Mesothelial cell of epicardium (in vitro differentiated cells): ENCODE data around the gene RSKR. TPM values are rescaled to one million over a fixed set of nuclear protein-coding genes. Genes with fewer than 3 reads are reported as not detected.

Experiments
- DNase-seq, 2 experiments: peaks; one replicate each; pipeline ENCODE4 v3.0.0; 2021; ENCODE audit warnings: low spot score in 2 of 2; ENCODE audit not compliant: unreplicated experiment in 2 of 2
- H3K27ac Mint-ChIP-seq: 2 replicates; pipeline ENCODE4 v1.8.0; 2021; ENCODE audit warnings: mixed read lengths
- H3K27me3 Mint-ChIP-seq: 2 replicates; pipeline ENCODE4 v1.8.0; 2021; ENCODE audit warnings: low read depth, mixed read lengths
- H3K36me3 Mint-ChIP-seq: 2 replicates; pipeline ENCODE4 v1.8.0; 2021; ENCODE audit warnings: mixed read lengths
- H3K4me1 Mint-ChIP-seq: 2 replicates; pipeline ENCODE4 v1.8.0; 2021; ENCODE audit warnings: mixed read lengths
- H3K4me3 Mint-ChIP-seq: 2 replicates; pipeline ENCODE4 v1.8.0; 2021; ENCODE audit warnings: mild to moderate bottlenecking, moderate library complexity, mixed read lengths
- H3K9me3 Mint-ChIP-seq: 2 replicates; pipeline ENCODE4 v1.8.0; 2021; ENCODE audit warnings: mixed read lengths
- total RNA-seq: library from RNA; stranded (reverse); gene quantifications from 3 replicates; pipeline ENCODE4 v1.2.1, GENCODE V29; 2021
- TF ChIP-seq, protein P1 (sequence below): fragments of 200-600 bp; sonication (generic); IDR thresholded peaks from one replicate; pipeline ENCODE4 v1.5.0; 2021; ENCODE audit warnings: antibody characterized with exemption; ENCODE audit not compliant: unreplicated experiment

Gene RSKR
- total RNA-seq, 1 donor from 2014 or later = 31.3 TPM

GRCh38 chr17:28585851-28586250 is 28.1 kb downstream of the RSKR start:
- no peak overlapping the region for H3K27ac Mint-ChIP-seq
- TF ChIP-seq, protein P1, sequence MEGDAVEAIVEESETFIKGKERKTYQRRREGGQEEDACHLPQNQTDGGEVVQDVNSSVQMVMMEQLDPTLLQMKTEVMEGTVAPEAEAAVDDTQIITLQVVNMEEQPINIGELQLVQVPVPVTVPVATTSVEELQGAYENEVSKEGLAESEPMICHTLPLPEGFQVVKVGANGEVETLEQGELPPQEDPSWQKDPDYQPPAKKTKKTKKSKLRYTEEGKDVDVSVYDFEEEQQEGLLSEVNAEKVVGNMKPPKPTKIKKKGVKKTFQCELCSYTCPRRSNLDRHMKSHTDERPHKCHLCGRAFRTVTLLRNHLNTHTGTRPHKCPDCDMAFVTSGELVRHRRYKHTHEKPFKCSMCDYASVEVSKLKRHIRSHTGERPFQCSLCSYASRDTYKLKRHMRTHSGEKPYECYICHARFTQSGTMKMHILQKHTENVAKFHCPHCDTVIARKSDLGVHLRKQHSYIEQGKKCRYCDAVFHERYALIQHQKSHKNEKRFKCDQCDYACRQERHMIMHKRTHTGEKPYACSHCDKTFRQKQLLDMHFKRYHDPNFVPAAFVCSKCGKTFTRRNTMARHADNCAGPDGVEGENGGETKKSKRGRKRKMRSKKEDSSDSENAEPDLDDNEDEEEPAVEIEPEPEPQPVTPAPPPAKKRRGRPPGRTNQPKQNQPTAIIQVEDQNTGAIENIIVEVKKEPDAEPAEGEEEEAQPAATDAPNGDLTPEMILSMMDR = no peak
- no peak for DNase-seq

DNA sequence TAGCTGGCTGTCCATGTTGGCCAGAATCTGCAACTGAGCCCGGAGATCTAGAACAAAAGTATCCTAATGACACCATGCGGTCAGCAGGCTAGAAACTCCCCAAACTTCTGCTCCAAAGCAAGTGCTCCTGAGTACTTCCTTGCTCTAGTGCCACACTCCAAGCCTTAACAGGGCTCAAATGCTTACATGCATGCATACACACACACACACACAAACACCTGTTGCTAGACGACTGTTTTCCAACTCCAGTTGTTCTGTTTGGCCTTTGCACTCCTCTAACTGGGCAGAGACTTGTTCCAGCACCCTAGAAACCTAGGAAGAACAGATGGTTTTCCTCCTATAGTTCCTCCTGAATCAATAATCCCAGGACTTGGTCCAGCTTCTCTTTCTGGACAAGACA is 29.6 kb downstream of the RSKR start:
- H3K4me3 Mint-ChIP-seq = no peak overlapping the region
- H3K36me3 Mint-ChIP-seq = peaks cover 15% of the 10 kb centered on the region
- no peaks in the 10 kb centered on the region for H3K27me3 Mint-ChIP-seq

More at GRCh38 chr17:28585851-28586250, 28.1 kb downstream of the RSKR start:
- Mint-ChIP-seq H3K36me3 (peaks cover 13% of the 10 kb centered on the region), H3K9me3 (no peaks in the 10 kb centered on the region), H3K4me3 (no peak overlapping the region), H3K27me3 (no peaks in the 10 kb centered on the region), H3K4me1 (no peaks in the 10 kb centered on the region)

GRCh38 chr17:28582513-28582912 is 31.5 kb downstream of the RSKR start:
- H3K27ac Mint-ChIP-seq = no peak overlapping the region
- no peak for DNase-seq
- TF ChIP-seq, protein P1 = no peak
- no peaks in the 10 kb centered on the region for H3K9me3 Mint-ChIP-seq
- peaks cover 12% of the 10 kb centered on the region for H3K36me3 Mint-ChIP-seq
- H3K27me3 Mint-ChIP-seq = no peaks in the 10 kb centered on the region
- no peaks in the 10 kb centered on the region for H3K4me1 Mint-ChIP-seq
- H3K4me3 Mint-ChIP-seq = no peak overlapping the region

More for the DNA sequence above, 29.6 kb downstream of the RSKR start:
- H3K27ac Mint-ChIP-seq = no peak overlapping the region
- H3K4me1 Mint-ChIP-seq = no peaks in the 10 kb centered on the region
- TF ChIP-seq, protein P1 = no peak
- no peak for DNase-seq
- no peaks in the 10 kb centered on the region for H3K9me3 Mint-ChIP-seq

DNA sequence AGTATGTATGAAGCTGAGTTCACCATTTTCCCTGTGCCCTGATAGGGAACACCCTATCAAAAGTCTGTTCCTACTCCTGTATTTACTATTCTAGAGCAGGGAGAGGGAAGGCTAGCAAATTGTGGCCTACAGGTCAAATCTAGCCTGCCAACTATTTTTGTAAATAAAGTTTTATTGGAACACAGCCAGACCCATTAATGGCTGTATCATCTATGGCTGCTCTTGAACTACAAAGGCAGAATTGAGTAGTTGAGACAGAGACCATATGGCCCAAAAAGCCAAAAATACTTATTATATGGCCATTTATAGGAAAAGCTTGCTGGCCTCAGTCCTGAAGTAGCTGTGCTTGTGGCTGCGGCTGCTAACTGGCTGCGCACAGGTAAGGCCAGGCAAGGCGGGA is 33.0 kb downstream of the RSKR start:
- TF ChIP-seq, protein P1 = no peak
- H3K9me3 Mint-ChIP-seq = no peaks in the 10 kb centered on the region
- no peaks in the 10 kb centered on the region for H3K27me3 Mint-ChIP-seq
- DNase-seq = no peak
- H3K27ac Mint-ChIP-seq = no peak overlapping the region
- H3K4me1 Mint-ChIP-seq = peaks cover 7% of the 10 kb centered on the region
- H3K4me3 Mint-ChIP-seq = no peak overlapping the region
- peaks cover 10% of the 10 kb centered on the region for H3K36me3 Mint-ChIP-seq

GRCh38 chr17:28579526-28579925 is 34.5 kb downstream of the RSKR start:
- TF ChIP-seq, protein P1 = no peak
- Mint-ChIP-seq H3K4me1 (peaks cover 8% of the 10 kb centered on the region), H3K27ac (no peak overlapping the region), H3K36me3 (peaks cover 5% of the 10 kb centered on the region), H3K27me3 (no peaks in the 10 kb centered on the region), H3K9me3 (no peaks in the 10 kb centered on the region), H3K4me3 (no peak overlapping the region)
- no peak for DNase-seq
